Measurements from ENCODE around the gene UHRF1.

GRCh38 chr19:4971816-4972495, 62.7 kb downstream of the UHRF1 start:
- TF ChIP-seq, protein P1, sequence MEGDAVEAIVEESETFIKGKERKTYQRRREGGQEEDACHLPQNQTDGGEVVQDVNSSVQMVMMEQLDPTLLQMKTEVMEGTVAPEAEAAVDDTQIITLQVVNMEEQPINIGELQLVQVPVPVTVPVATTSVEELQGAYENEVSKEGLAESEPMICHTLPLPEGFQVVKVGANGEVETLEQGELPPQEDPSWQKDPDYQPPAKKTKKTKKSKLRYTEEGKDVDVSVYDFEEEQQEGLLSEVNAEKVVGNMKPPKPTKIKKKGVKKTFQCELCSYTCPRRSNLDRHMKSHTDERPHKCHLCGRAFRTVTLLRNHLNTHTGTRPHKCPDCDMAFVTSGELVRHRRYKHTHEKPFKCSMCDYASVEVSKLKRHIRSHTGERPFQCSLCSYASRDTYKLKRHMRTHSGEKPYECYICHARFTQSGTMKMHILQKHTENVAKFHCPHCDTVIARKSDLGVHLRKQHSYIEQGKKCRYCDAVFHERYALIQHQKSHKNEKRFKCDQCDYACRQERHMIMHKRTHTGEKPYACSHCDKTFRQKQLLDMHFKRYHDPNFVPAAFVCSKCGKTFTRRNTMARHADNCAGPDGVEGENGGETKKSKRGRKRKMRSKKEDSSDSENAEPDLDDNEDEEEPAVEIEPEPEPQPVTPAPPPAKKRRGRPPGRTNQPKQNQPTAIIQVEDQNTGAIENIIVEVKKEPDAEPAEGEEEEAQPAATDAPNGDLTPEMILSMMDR (IDR thresholded peaks at IDR 0.05) = no peak
- no peak for TF ChIP-seq POLR2A (IDR thresholded peaks at IDR 0.05)
- TF ChIP-seq POLR2AphosphoS5 (IDR thresholded peaks at IDR 0.05) = no peak
- no peak for TF ChIP-seq EP300 (IDR thresholded peaks at IDR 0.05)
